Measurements from ENCODE around the gene EFCAB6. TPM values are rescaled to one million over a fixed set of nuclear protein-coding genes. Genes with fewer than 3 reads are reported as not detected.

The EFCAB6 gene
- total and polyA plus RNA-seq, 9 of the 15 experiments (the other 6 are each of a cell fraction or from before 2014, with no cell fraction given), result 0.06 TPM; not detected in 8

DNA sequence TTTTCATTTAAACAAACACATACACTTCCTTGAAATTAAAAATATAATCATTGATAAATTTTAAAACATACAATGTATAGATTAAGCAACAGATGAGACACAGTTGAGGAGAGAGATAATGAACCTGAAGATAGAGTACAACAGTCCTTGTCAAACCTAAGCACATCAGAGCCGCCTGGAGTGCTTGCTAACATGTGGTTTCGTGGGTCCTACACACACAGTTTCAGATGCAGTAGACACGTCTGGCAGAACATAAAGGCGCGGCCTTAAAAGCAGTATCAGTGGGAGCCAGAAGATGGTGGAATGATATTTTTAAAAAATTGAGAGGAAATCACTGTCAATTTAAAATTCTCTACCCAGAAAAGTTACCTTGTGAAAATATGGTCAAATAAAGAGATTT is 265.9 kb downstream of the EFCAB6 start:
- DNase-seq (ENCODE audit: extremely low read depth in 1 of 4, low spot score in 3 of 4), result no peak
- no peaks in the 10 kb centered on the region for H3K9me3 ChIP-seq (replicated peaks; ENCODE audit: control insufficient read depth, insufficient read depth, low read depth, low read length)
- no peak overlapping the region for H3K9ac ChIP-seq (ENCODE audit: insufficient read depth in 1 of 2, low read depth in 2 of 2, low read length in 2 of 2)
- no peaks in the 10 kb centered on the region for H4K20me1 ChIP-seq (replicated peaks; ENCODE audit: control insufficient read depth, insufficient read depth, low read length)
- ATAC-seq, result no peak
- intact Hi-C loops (cut with micrococcal nuclease) (no loop called here), in situ Hi-C loops (cut with MboI) (no loop called here)
- no peaks in the 10 kb centered on the region for H3K4me1 ChIP-seq (replicated peaks in 1 of 2; ENCODE audit: control insufficient read depth in 2 of 2, insufficient read depth in 2 of 2, low read length in 2 of 2)
- no TSS peak for BruUV-seq (replicated peaks)
- no peak overlapping the region for H3K27ac ChIP-seq (ENCODE audit: extremely low read depth, low read depth, low read length)
- no peaks in the 10 kb centered on the region for H3K36me3 ChIP-seq (ENCODE audit: control insufficient read depth, insufficient read depth, low read length)
- CTCF ChIA-PET (ENCODE audit: low intra/inter-chr PET ratio), result no interaction called here
- 6% methylated on average over 5 of the region's 5 CpGs for WGBS (ENCODE audit: insufficient coverage, low coverage, missing lambda C conversion rate)
- H3K79me2 ChIP-seq (ENCODE audit: control insufficient read depth, insufficient read depth, low read length), result no peaks in the 10 kb centered on the region
- H3K4me3 ChIP-seq, result no peak overlapping the region
- H3K4me2 ChIP-seq (ENCODE audit: insufficient read depth, low read length), result no peak overlapping the region
- POLR2A ChIA-PET, result no interaction called here
- H2AFZ ChIP-seq (ENCODE audit: low read depth, low read length), result no peak overlapping the region
- no peak for FAIRE-seq
- no peaks in the 10 kb centered on the region for H3K9me1 ChIP-seq (ENCODE audit: control insufficient read depth, insufficient read depth, low read length)
- H3K27me3 ChIP-seq (ENCODE audit: control insufficient read depth in 2 of 2, insufficient read depth in 2 of 2, low read length in 2 of 2), result no peaks in the 10 kb centered on the region
- TF ChIP-seq ZNF253 (CRISPR knock-in tag; conservative IDR thresholded peaks at IDR 0.05), result no peak
- no peak for TF ChIP-seq RFX1 (IDR thresholded peaks at IDR 0.05)
- no peak for TF ChIP-seq BACH1 (tag; IDR thresholded peaks at IDR 0.05)
- no peak for TF ChIP-seq E4F1 (CRISPR knock-in tag; IDR thresholded peaks at IDR 0.05; ENCODE audit: borderline replicate concordance)
- no peak for TF ChIP-seq ZNF24 (IDR thresholded peaks at IDR 0.05)
- TF ChIP-seq, protein P1, sequence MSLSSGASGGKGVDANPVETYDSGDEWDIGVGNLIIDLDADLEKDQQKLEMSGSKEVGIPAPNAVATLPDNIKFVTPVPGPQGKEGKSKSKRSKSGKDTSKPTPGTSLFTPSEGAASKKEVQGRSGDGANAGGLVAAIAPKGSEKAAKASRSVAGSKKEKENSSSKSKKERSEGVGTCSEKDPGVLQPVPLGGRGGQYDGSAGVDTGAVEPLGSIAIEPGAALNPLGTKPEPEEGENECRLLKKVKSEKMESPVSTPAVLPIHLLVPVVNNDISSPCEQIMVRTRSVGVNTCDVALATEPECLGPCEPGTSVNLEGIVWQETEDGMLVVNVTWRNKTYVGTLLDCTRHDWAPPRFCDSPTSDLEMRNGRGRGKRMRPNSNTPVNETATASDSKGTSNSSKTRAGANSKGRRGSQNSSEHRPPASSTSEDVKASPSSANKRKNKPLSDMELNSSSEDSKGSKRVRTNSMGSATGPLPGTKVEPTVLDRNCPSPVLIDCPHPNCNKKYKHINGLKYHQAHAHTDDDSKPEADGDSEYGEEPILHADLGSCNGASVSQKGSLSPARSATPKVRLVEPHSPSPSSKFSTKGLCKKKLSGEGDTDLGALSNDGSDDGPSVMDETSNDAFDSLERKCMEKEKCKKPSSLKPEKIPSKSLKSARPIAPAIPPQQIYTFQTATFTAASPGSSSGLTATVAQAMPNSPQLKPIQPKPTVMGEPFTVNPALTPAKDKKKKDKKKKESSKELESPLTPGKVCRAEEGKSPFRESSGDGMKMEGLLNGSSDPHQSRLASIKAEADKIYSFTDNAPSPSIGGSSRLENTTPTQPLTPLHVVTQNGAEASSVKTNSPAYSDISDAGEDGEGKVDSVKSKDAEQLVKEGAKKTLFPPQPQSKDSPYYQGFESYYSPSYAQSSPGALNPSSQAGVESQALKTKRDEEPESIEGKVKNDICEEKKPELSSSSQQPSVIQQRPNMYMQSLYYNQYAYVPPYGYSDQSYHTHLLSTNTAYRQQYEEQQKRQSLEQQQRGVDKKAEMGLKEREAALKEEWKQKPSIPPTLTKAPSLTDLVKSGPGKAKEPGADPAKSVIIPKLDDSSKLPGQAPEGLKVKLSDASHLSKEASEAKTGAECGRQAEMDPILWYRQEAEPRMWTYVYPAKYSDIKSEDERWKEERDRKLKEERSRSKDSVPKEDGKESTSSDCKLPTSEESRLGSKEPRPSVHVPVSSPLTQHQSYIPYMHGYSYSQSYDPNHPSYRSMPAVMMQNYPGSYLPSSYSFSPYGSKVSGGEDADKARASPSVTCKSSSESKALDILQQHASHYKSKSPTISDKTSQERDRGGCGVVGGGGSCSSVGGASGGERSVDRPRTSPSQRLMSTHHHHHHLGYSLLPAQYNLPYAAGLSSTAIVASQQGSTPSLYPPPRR (CRISPR knock-in tag; IDR thresholded peaks at IDR 0.05; ENCODE audit: borderline replicate concordance), result no peak
- no peak for TF ChIP-seq ZNF561 (CRISPR knock-in tag; conservative IDR thresholded peaks at IDR 0.05)
- TF ChIP-seq, protein P2, sequence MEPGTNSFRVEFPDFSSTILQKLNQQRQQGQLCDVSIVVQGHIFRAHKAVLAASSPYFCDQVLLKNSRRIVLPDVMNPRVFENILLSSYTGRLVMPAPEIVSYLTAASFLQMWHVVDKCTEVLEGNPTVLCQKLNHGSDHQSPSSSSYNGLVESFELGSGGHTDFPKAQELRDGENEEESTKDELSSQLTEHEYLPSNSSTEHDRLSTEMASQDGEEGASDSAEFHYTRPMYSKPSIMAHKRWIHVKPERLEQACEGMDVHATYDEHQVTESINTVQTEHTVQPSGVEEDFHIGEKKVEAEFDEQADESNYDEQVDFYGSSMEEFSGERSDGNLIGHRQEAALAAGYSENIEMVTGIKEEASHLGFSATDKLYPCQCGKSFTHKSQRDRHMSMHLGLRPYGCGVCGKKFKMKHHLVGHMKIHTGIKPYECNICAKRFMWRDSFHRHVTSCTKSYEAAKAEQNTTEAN (CRISPR knock-in tag; IDR thresholded peaks at IDR 0.05), result no peak
- no peak for TF ChIP-seq ZNF780A (CRISPR knock-in tag; IDR thresholded peaks at IDR 0.05)
- TF ChIP-seq, protein P3, sequence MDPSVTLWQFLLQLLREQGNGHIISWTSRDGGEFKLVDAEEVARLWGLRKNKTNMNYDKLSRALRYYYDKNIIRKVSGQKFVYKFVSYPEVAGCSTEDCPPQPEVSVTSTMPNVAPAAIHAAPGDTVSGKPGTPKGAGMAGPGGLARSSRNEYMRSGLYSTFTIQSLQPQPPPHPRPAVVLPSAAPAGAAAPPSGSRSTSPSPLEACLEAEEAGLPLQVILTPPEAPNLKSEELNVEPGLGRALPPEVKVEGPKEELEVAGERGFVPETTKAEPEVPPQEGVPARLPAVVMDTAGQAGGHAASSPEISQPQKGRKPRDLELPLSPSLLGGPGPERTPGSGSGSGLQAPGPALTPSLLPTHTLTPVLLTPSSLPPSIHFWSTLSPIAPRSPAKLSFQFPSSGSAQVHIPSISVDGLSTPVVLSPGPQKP (CRISPR knock-in tag; IDR thresholded peaks at IDR 0.05), result no peak
- TF ChIP-seq ZFPM2 (CRISPR knock-in tag; IDR thresholded peaks at IDR 0.05), result no peak

Data from K562 (cell line).